CD14-positive monocyte (primary cell): ENCODE measurements around the gene DUS4L. TPM values are rescaled to one million over a fixed set of nuclear protein-coding genes. Genes with fewer than 3 reads are reported as not detected.

ENCODE experiments used
- DNase-seq, 3 donors: peaks; one replicate each; pipeline ENCODE4 v3.0.0-alpha.2; 2011 to 2022
- H2AFZ ChIP-seq: 2 replicates; pipeline ENCODE4 v1.6.0; 2012; ENCODE audit warnings: mild to moderate bottlenecking, low read depth, low read length, inconsistent platforms; ENCODE audit not compliant: insufficient read depth, poor library complexity, severe bottlenecking
- H3K27ac ChIP-seq, 2 donors: 1 replicate in 1 of 2; 2 replicates in 1 of 2; pipeline ENCODE4 v1.5.1; 2012 to 2013; ENCODE audit warnings: low read length in 2 of 2, control low read depth in 1 of 2, inconsistent platforms in 1 of 2, low read depth in 1 of 2, mild to moderate bottlenecking in 1 of 2
- H3K27me3 ChIP-seq, 2 donors: one replicate each; pipeline versions ENCODE4 v1.6.0 to v1.6.1; 2011 to 2013; ENCODE audit warnings: low read length in 2 of 2; ENCODE audit not compliant: control insufficient read depth in 2 of 2, insufficient read depth in 2 of 2
- H3K36me3 ChIP-seq, 2 donors: replicated peaks in 1 of 2; 1 replicate in 1 of 2; 2 replicates in 1 of 2; pipeline versions ENCODE4 v1.5.1 to v1.6.1; 2012 to 2013; ENCODE audit warnings: low read length in 2 of 2, control low read depth in 1 of 2, inconsistent platforms in 1 of 2, mild to moderate bottlenecking in 1 of 2; ENCODE audit not compliant: insufficient read depth in 2 of 2, control insufficient read depth in 1 of 2
- H3K4me1 ChIP-seq, 2 donors: 1 replicate in 1 of 2; 2 replicates in 1 of 2; pipeline versions ENCODE4 v1.5.1 to v1.6.1; 2012 to 2013; ENCODE audit warnings: low read length in 2 of 2, control low read depth in 1 of 2, inconsistent platforms in 1 of 2, mild to moderate bottlenecking in 1 of 2, moderate library complexity in 1 of 2; ENCODE audit not compliant: insufficient read depth in 2 of 2, control insufficient read depth in 1 of 2
- H3K4me2 ChIP-seq: replicated peaks from 2 replicates; pipeline ENCODE3; 2012; ENCODE audit warnings: low read length, moderate library complexity, mild to moderate bottlenecking; ENCODE audit not compliant: poor library complexity, severe bottlenecking; ENCODE audit errors: extremely low read depth
- H3K4me3 ChIP-seq, 3 experiments: fragments of 200-600 bp in 1 of 3; sonication (generic) in 1 of 3; replicated peaks in 1 of 3; 1 replicate in 2 of 3; 2 replicates in 1 of 3; pipeline ENCODE4 v1.5.1; 2011 to 2013; ENCODE audit warnings: low read length in 3 of 3, mild to moderate bottlenecking in 3 of 3, control low read depth in 2 of 3, low read depth in 2 of 3, inconsistent platforms in 1 of 3, moderate library complexity in 1 of 3
- H3K79me2 ChIP-seq: 2 replicates; pipeline ENCODE4 v1.6.0; 2012; ENCODE audit warnings: mild to moderate bottlenecking, control low read depth, inconsistent platforms, low read length, moderate library complexity; ENCODE audit not compliant: insufficient read depth
- H3K9ac ChIP-seq: 2 replicates; pipeline ENCODE4 v1.6.0; 2017; ENCODE audit warnings: low read length, mild to moderate bottlenecking; ENCODE audit not compliant: insufficient read depth, poor library complexity, severe bottlenecking
- H3K9me3 ChIP-seq, 2 donors: replicated peaks in 1 of 2; 1 replicate in 1 of 2; 2 replicates in 1 of 2; pipeline versions ENCODE4 v1.5.1 to v1.6.1; 2012 to 2013; ENCODE audit warnings: low read length in 2 of 2, control low read depth in 1 of 2; ENCODE audit not compliant: control insufficient read depth in 1 of 2, insufficient read depth in 1 of 2
- H4K20me1 ChIP-seq: 2 replicates; pipeline ENCODE4 v1.6.0; 2012; ENCODE audit warnings: mild to moderate bottlenecking, low read length, control low read depth, moderate library complexity; ENCODE audit not compliant: insufficient read depth
- H3K27ac Mint-ChIP-seq, 7 donors: one replicate each; pipeline ENCODE4 v1.8.0; 2020; ENCODE audit warnings: mild to moderate bottlenecking in 7 of 7, mixed read lengths in 7 of 7, moderate library complexity in 6 of 7, inconsistent platforms in 2 of 7
- H3K27me3 Mint-ChIP-seq, 3 donors: one replicate each; pipeline ENCODE4 v1.8.0; 2021 to 2022; ENCODE audit warnings: low read depth in 3 of 3, mild to moderate bottlenecking in 3 of 3, mixed read lengths in 3 of 3, moderate library complexity in 3 of 3, inconsistent platforms in 1 of 3
- H3K36me3 Mint-ChIP-seq, 2 donors: one replicate each; pipeline ENCODE4 v1.8.0; 2020; ENCODE audit warnings: mixed read lengths in 2 of 2, inconsistent platforms in 1 of 2, mild to moderate bottlenecking in 1 of 2
- H3K4me1 Mint-ChIP-seq: one replicate; pipeline ENCODE4 v1.8.0; 2020; ENCODE audit warnings: mild to moderate bottlenecking, mixed read lengths
- H3K4me3 Mint-ChIP-seq, 2 donors: one replicate each; pipeline ENCODE4 v1.8.0; 2020; ENCODE audit warnings: mild to moderate bottlenecking in 2 of 2, mixed read lengths in 2 of 2, moderate library complexity in 1 of 2
- H3K9me3 Mint-ChIP-seq, 7 donors: one replicate each; pipeline ENCODE4 v1.8.0; 2020 to 2022; ENCODE audit warnings: mixed read lengths in 7 of 7, mild to moderate bottlenecking in 6 of 7, moderate library complexity in 6 of 7, inconsistent platforms in 2 of 7
- CTCF ChIP-seq: fragments of 200-600 bp; IDR thresholded peaks from one replicate; pipeline ENCODE4 v1.8.0; 2022; ENCODE audit warnings: antibody characterized with exemption, mild to moderate bottlenecking
- WGBS: methylation state at CpG from one replicate; pipeline ENCODE4 v1.1.5; 2013; ENCODE audit warnings: missing lambda C conversion rate; ENCODE audit not compliant: insufficient coverage; 5-methylcytosine and 5-hydroxymethylcytosine counted together
- intact Hi-C, 2 donors: fragments of 100-400 bp; cut with micrococcal nuclease; formaldehyde crosslinking; loops; one replicate each; pipeline versions ENCODE4 v1.15.0 to v1.15.1; 2023
- polyA plus RNA-seq, 3 donors: library from polyadenylated mRNA; depleted of rRNA in 1 of 3; unstranded in 2 of 3; stranded (reverse) in 1 of 3; fragments of 300-500 nt in 2 of 3; fragments of >200 nt in 1 of 3; fragmentation: Illumina TruSeq in 2 of 3; gene quantifications; 1 replicate in 2 of 3; 2 replicates in 1 of 3; pipeline ENCODE4 v1.2.3, GENCODE V29; 2012 to 2021

DUS4L gene
- polyA plus RNA-seq, 3 donors = 1.6 to 2.3 (median 1.7) TPM

DNA sequence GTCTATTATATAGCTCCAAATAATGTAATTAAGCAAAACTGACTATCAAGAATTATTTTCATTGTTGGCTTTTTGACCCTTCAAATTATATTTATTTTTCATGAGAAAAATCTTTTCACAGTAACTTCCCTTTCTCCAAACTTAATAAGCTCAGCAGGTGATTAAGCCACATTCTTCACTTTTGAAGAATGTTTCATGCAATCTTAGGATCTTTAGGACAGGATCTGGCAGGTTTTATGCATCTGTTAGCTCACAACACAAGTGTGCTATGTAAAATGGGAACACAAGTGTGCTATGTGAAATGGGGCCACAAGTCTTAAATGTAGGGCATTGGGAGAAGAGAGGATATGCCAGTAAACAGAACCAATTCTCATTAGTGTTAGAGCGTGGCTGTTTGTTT, 42.5 kb downstream of the DUS4L start:
- Histone ChIP-seq H3K9ac (no peak overlapping the region), H3K9me3 (no peaks in the 10 kb centered on the region), H3K4me1 (no peaks in the 10 kb centered on the region), H4K20me1 (no peaks in the 10 kb centered on the region), H2AFZ (no peak overlapping the region), H3K27ac (no peak overlapping the region), H3K4me2 (no peak overlapping the region), H3K4me3 (no peak overlapping the region), H3K79me2 (no peaks in the 10 kb centered on the region), H3K36me3 (peaks cover 14 to 59% of the 10 kb centered on the region in 2 donors), H3K27me3 (no peaks in the 10 kb centered on the region)
- no peaks in the 10 kb centered on the region for H3K9me3 Mint-ChIP-seq
- WGBS = no CpG with 5 or more reads among the region's 1 CpG
- no peak overlapping the region for H3K4me3 Mint-ChIP-seq
- no peak overlapping the region for H3K27ac Mint-ChIP-seq
- H3K4me1 Mint-ChIP-seq = no peaks in the 10 kb centered on the region
- no peak for DNase-seq
- no peaks in the 10 kb centered on the region for H3K27me3 Mint-ChIP-seq
- TF ChIP-seq CTCF = no peak
- H3K36me3 Mint-ChIP-seq = peaks cover 28 to 52% of the 10 kb centered on the region in 2 donors
- intact Hi-C loops = no loop called here

- H3K4me1 ChIP-seq = no peaks in the 10 kb centered on the region
- no peaks in the 10 kb centered on the region for H3K27me3 ChIP-seq
- Mint-ChIP-seq H3K4me1 (no peaks in the 10 kb centered on the region), H3K27ac (no peak overlapping the region), H3K4me3 (no peak overlapping the region), H3K36me3 (peaks cover 32 to 45% of the 10 kb centered on the region in 2 donors), H3K27me3 (no peaks in the 10 kb centered on the region), H3K9me3 (no peaks in the 10 kb centered on the region)
- H3K79me2 ChIP-seq = no peaks in the 10 kb centered on the region
- no peak for TF ChIP-seq CTCF
- no peaks in the 10 kb centered on the region for H3K9me3 ChIP-seq
- H2AFZ ChIP-seq = no peak overlapping the region
- no peak overlapping the region for H3K4me3 ChIP-seq
- H4K20me1 ChIP-seq = no peaks in the 10 kb centered on the region
- intact Hi-C loops = no loop called here
- no peak overlapping the region for H3K9ac ChIP-seq
- WGBS = 100% methylated on average over 1 of the region's 4 CpGs
- no peak overlapping the region for H3K27ac ChIP-seq
- no peak for DNase-seq
- H3K4me2 ChIP-seq = no peak overlapping the region
- H3K36me3 ChIP-seq = peaks cover 20 to 47% of the 10 kb centered on the region in 2 donors
These were observed 46.1 kb downstream of the DUS4L start for GRCh38 chr7:107609811-107610261.
